Neutrophil (primary cell): Measurements from ENCODE around the gene RAPGEFL1.
"Not testable (repeated sequence)": the region's sequence is repeated elsewhere in the genome, so short reads cannot be mapped to it uniquely, and the experiment has no call there.

Source experiments
- H3K27ac ChIP-seq: fragments of 200-600 bp; sonication (generic); 2 replicates; pipeline ENCODE4 v1.5.1; 2016; ENCODE audit warnings: mild to moderate bottlenecking, moderate library complexity
- H3K27me3 ChIP-seq: fragments of 200-600 bp; sonication (generic); 2 replicates; pipeline ENCODE4 v1.6.0; 2016; ENCODE audit warnings: mild to moderate bottlenecking
- H3K36me3 ChIP-seq: fragments of 200-600 bp; sonication (generic); 2 replicates; pipeline ENCODE4 v1.5.1; 2017
- H3K4me1 ChIP-seq, 2 experiments: fragments of 200-600 bp in 1 of 2; sonication (generic) in 1 of 2; 1 replicate in 1 of 2; 2 replicates in 1 of 2; pipeline versions ENCODE4 v1.5.1 to v1.6.1; 2013 to 2016; ENCODE audit warnings: low read depth in 1 of 2, low read length in 1 of 2, mild to moderate bottlenecking in 1 of 2, moderate library complexity in 1 of 2; ENCODE audit not compliant: control insufficient read depth in 1 of 2, insufficient read depth in 1 of 2
- H3K4me3 ChIP-seq, 2 experiments: fragments of 200-600 bp in 1 of 2; sonication (generic) in 1 of 2; 1 replicate in 1 of 2; 2 replicates in 1 of 2; pipeline ENCODE4 v1.5.1; 2013 to 2016; ENCODE audit warnings: low read depth in 1 of 2, low read length in 1 of 2, mild to moderate bottlenecking in 1 of 2, moderate library complexity in 1 of 2
- H3K9me3 ChIP-seq: fragments of 200-600 bp; sonication (generic); 2 replicates; pipeline ENCODE4 v1.5.1; 2016
- CTCF ChIP-seq: fragments of 200-600 bp; sonication (generic); IDR thresholded peaks from 2 replicates; pipeline ENCODE4 v1.5.1; 2016; ENCODE audit warnings: antibody characterized with exemption

Gene RAPGEFL1

GRCh38 chr17:40209404-40210093, 32.3 kb downstream of the RAPGEFL1 start:
- H3K27me3 ChIP-seq, result no peaks in the 10 kb centered on the region
- no peak overlapping the region for H3K27ac ChIP-seq
- no peak for TF ChIP-seq CTCF
- peaks cover 0 to 2% of the 10 kb centered on the region in 2 experiments for H3K4me1 ChIP-seq
- no peak overlapping the region for H3K4me3 ChIP-seq
- H3K36me3 ChIP-seq, result no peaks in the 10 kb centered on the region
- no peaks in the 10 kb centered on the region for H3K9me3 ChIP-seq

- H3K27ac ChIP-seq, H3K4me1 ChIP-seq, H3K27me3 ChIP-seq, H3K9me3 ChIP-seq, H3K4me3 ChIP-seq, H3K36me3 ChIP-seq: not testable (repeated sequence)
Observed at GRCh38 chr17:40213914-40214313, 36.6 kb downstream of the RAPGEFL1 start.

GRCh38 chr17:40218006-40218739, 40.9 kb downstream of the RAPGEFL1 start:
- Histone ChIP-seq H3K27ac (peak overlapping the region; percentile 96), H3K36me3 (no peaks in the 10 kb centered on the region), H3K9me3 (no peaks in the 10 kb centered on the region), H3K27me3 (no peaks in the 10 kb centered on the region), H3K4me3 (peak overlapping the region; percentile 82 to 94), H3K4me1 (peaks cover 17 to 26% of the 10 kb centered on the region in 2 experiments)
- no peak for TF ChIP-seq CTCF

- peaks cover 17 to 26% of the 10 kb centered on the region in 2 experiments for H3K4me1 ChIP-seq
- peak within 1 kb of the TSS; percentile 96 for H3K27ac ChIP-seq
- H3K4me3 ChIP-seq, result peak within 1 kb of the TSS; percentile 82 to 94
- H3K36me3 ChIP-seq, result no peaks in the 10 kb centered on the region
- H3K9me3 ChIP-seq, result no peaks in the 10 kb centered on the region
- no peaks in the 10 kb centered on the region for H3K27me3 ChIP-seq
- TF ChIP-seq CTCF, result peak; percentile 83
Observed at GRCh38 chr17:40218740-40219593, 41.7 kb downstream of the RAPGEFL1 start, which contains the start of gene WIPF2. Gene WIPF2, plus strand, starts transcription at chr17:40219304. Its CDS starts 37,156 bp downstream, at chr17:40256460.

GRCh38 chr17:40219594-40220338, 42.5 kb downstream of the RAPGEFL1 start:
- Histone ChIP-seq H3K4me3 (peak overlapping the region; percentile 82 to 94), H3K27me3 (no peaks in the 10 kb centered on the region), H3K27ac (peak overlapping the region; percentile 96), H3K36me3 (peaks cover 4% of the 10 kb centered on the region), H3K4me1 (peaks cover 17 to 26% of the 10 kb centered on the region in 2 experiments), H3K9me3 (no peaks in the 10 kb centered on the region)
- no peak for TF ChIP-seq CTCF
